ENCODE data around the gene STAT4. TPM values are rescaled to one million over a fixed set of nuclear protein-coding genes. Genes with fewer than 3 reads are reported as not detected.

Gene STAT4
- total RNA-seq, 1 donor from 2014 or later = 5.3 TPM

GRCh38 chr2:191174442-191174841 lies 23.6 kb upstream of the STAT4 start:
- DNase-seq (ENCODE audit: low spot score) = no peak

- no peak for DNase-seq (ENCODE audit: low spot score)
Measured at GRCh38 chr2:191173206-191173605, 22.4 kb upstream of the STAT4 start.

GRCh38 chr2:191171708-191172355 lies 21.0 kb upstream of the STAT4 start:
- no peak for DNase-seq (ENCODE audit: low spot score)

GRCh38 chr2:191171286-191171685 lies 20.5 kb upstream of the STAT4 start:
- DNase-seq (ENCODE audit: low spot score) = no peak

GRCh38 chr2:191170773-191171172 lies 20.0 kb upstream of the STAT4 start:
- no peak for DNase-seq (ENCODE audit: low spot score)

- DNase-seq (ENCODE audit: low spot score) = no peak
Measured at GRCh38 chr2:191170301-191170636, 19.5 kb upstream of the STAT4 start.

GRCh38 chr2:191169456-191170300 lies 18.9 kb upstream of the STAT4 start:
- no peak for DNase-seq (ENCODE audit: low spot score)

GRCh38 chr2:191167766-191168165 lies 17.0 kb upstream of the STAT4 start:
- DNase-seq (ENCODE audit: low spot score) = peak; percentile 58

- DNase-seq (ENCODE audit: low spot score) = no peak
Measured at GRCh38 chr2:191166756-191167445, 16.1 kb upstream of the STAT4 start.

GRCh38 chr2:191166111-191166755 lies 15.4 kb upstream of the STAT4 start:
- no peak for DNase-seq (ENCODE audit: low spot score)

- no peak for DNase-seq (ENCODE audit: low spot score)
Measured at GRCh38 chr2:191165176-191165643, 14.4 kb upstream of the STAT4 start.

- DNase-seq (ENCODE audit: low spot score) = no peak
Measured at GRCh38 chr2:191158747-191159146, 8.0 kb upstream of the STAT4 start.

- DNase-seq (ENCODE audit: low spot score) = no peak
Measured at GRCh38 chr2:191158193-191158592, 7.4 kb upstream of the STAT4 start.

- no peak for DNase-seq (ENCODE audit: low spot score)
Measured at GRCh38 chr2:191155608-191156071, 4.8 kb upstream of the STAT4 start.

GRCh38 chr2:191153716-191154115 lies 2.9 kb upstream of the STAT4 start:
- DNase-seq (ENCODE audit: low spot score) = no peak

GRCh38 chr2:191152482-191153240 lies 1.9 kb upstream of the STAT4 start:
- DNase-seq (ENCODE audit: low spot score) = no peak

GRCh38 chr2:191151331-191151730 lies 537 bp upstream of the STAT4 start:
- no peak for DNase-seq (ENCODE audit: low spot score)

GRCh38 chr2:191150230-191150599 lies 579 bp downstream of the STAT4 start:
- no peak for DNase-seq (ENCODE audit: low spot score)

GRCh38 chr2:191149391-191149790 lies 1.4 kb downstream of the STAT4 start:
- DNase-seq (ENCODE audit: low spot score) = no peak

GRCh38 chr2:191148791-191149190 lies 2.0 kb downstream of the STAT4 start:
- DNase-seq (ENCODE audit: low spot score) = no peak

GRCh38 chr2:191148281-191148680 lies 2.5 kb downstream of the STAT4 start:
- no peak for DNase-seq (ENCODE audit: low spot score)
